HG03139 (cell line): Measurements from ENCODE around the gene OR56A3.
"Not testable (repeated sequence)": the region's sequence is repeated elsewhere in the genome, so short reads cannot be mapped to it uniquely, and the experiment has no call there.

ENCODE experiments used
- ATAC-seq: cut with Tn5 transposase; IDR thresholded peaks from one replicate; pipeline ENCODE4 v1.9.1; 2021; ENCODE audit not compliant: unreplicated experiment

Gene OR56A3

GRCh38 chr11:5941951-5942350, at the start of gene OR56A3:
Gene OR56A3 (plus strand): TSS chr11:5942251. CDS start chr11:5947347, 5,096 bp downstream.
- ATAC-seq: no peak

- no peak for ATAC-seq
These were observed 49.1 kb upstream of the OR56A3 start, which contains the start of gene OR52E5 for GRCh38 chr11:5892908-5893307. Gene OR52E5 (plus strand): TSS chr11:5893208. CDS start chr11:5900777, 7,569 bp downstream.

- ATAC-seq: no peak
These were observed 42.5 kb upstream of the OR56A3 start for GRCh38 chr11:5899534-5899933.

- ATAC-seq: no peak
These were observed 31.5 kb upstream of the OR56A3 start for GRCh38 chr11:5910540-5910939.

- no peak for ATAC-seq
These were observed 19.2 kb upstream of the OR56A3 start for GRCh38 chr11:5922749-5923426.

GRCh38 chr11:5923427-5923776, 18.6 kb upstream of the OR56A3 start:
- no peak for ATAC-seq

GRCh38 chr11:5923794-5924193, 18.3 kb upstream of the OR56A3 start:
- ATAC-seq: no peak

- ATAC-seq: no peak
These were observed 13.8 kb upstream of the OR56A3 start for GRCh38 chr11:5928271-5928670.

- ATAC-seq: no peak
These were observed 13.2 kb upstream of the OR56A3 start for GRCh38 chr11:5928811-5929210.

- no peak for ATAC-seq
These were observed 12.3 kb upstream of the OR56A3 start for GRCh38 chr11:5929571-5930368.

- ATAC-seq: no peak
These were observed 11.4 kb upstream of the OR56A3 start for GRCh38 chr11:5930614-5931013.

GRCh38 chr11:5931061-5931460, 11.0 kb upstream of the OR56A3 start:
- no peak for ATAC-seq

GRCh38 chr11:5932671-5933070, 9.4 kb upstream of the OR56A3 start:
- ATAC-seq: no peak

GRCh38 chr11:5933116-5933515, 8.9 kb upstream of the OR56A3 start:
- no peak for ATAC-seq

- ATAC-seq: peak; percentile 44
These were observed 4.0 kb upstream of the OR56A3 start for GRCh38 chr11:5937868-5938602.

- ATAC-seq: peak; percentile 95
These were observed 3.5 kb upstream of the OR56A3 start for GRCh38 chr11:5938603-5938965.

- no peak for ATAC-seq
These were observed 1.3 kb upstream of the OR56A3 start for GRCh38 chr11:5940748-5941147.

GRCh38 chr11:5955586-5955985, 13.5 kb downstream of the OR56A3 start:
- ATAC-seq: no peak

- ATAC-seq: not testable (repeated sequence)
These were observed 18.8 kb downstream of the OR56A3 start for GRCh38 chr11:5960704-5961320.

GRCh38 chr11:5966958-5967357, 24.9 kb downstream of the OR56A3 start:
- no peak for ATAC-seq

- no peak for ATAC-seq
These were observed 25.7 kb downstream of the OR56A3 start for GRCh38 chr11:5967708-5968107.
